Measurements from ENCODE around the gene DNM3.

GRCh38 chr1:172211221-172211620 is 369.9 kb downstream of the DNM3 start:
- TF ChIP-seq KLF10 (CRISPR knock-in tag; IDR thresholded peaks at IDR 0.05) (no peak), RBM34 (IDR thresholded peaks at IDR 0.05; ENCODE audit: borderline replicate concordance, insufficient read depth, low read length) (no peak), NR2C2 (CRISPR knock-in tag; IDR thresholded peaks at IDR 0.05) (no peak), NR2C2 (tag; IDR thresholded peaks at IDR 0.05) (no peak), ARID3B (CRISPR knock-in tag; IDR thresholded peaks at IDR 0.05; ENCODE audit: borderline replicate concordance) (no peak), MAX (CRISPR knock-in tag; IDR thresholded peaks at IDR 0.05) (no peak)
